B cell (primary cell): ENCODE results near the gene TENM3. TPM values are rescaled to one million over a fixed set of nuclear protein-coding genes. Genes with fewer than 3 reads are reported as not detected.

Experiments
- ATAC-seq: fragments of 200-7000 bp; cut with Tn5 transposase; one replicate; pipeline ENCODE4 v1.10.0; 2021; ENCODE audit warnings: low read depth, mild to moderate bottlenecking, moderate number of reproducible peaks, moderate library complexity
- CTCF ChIA-PET: fragments of 350-600 bp; sonication (Branson Sonifier 250); formaldehyde crosslinking; loops from one replicate; lab custom pipeline; 2021; ENCODE audit warnings: antibody characterized with exemption, inconsistent platforms; lab: Charles Lee
- POLR2A ChIA-PET: fragments of 350-600 bp; sonication (Branson Sonifier 250); formaldehyde crosslinking; loops from one replicate; lab custom pipeline; 2021; ENCODE audit warnings: antibody characterized with exemption; lab: Charles Lee
- DNase-seq: peaks from one replicate; pipeline ENCODE4 v3.0.0; 2013
- H2AFZ ChIP-seq: 2 replicates; pipeline ENCODE4 v1.6.1; 2012; ENCODE audit warnings: mild to moderate bottlenecking, low read depth, low read length; ENCODE audit not compliant: insufficient read depth, poor library complexity, severe bottlenecking
- H3K27ac ChIP-seq, 2 donors: 1 replicate in 1 of 2; 2 replicates in 1 of 2; pipeline ENCODE4 v1.5.1; 2012 to 2013; ENCODE audit warnings: low read length in 2 of 2, mild to moderate bottlenecking in 2 of 2, moderate library complexity in 1 of 2
- H3K27me3 ChIP-seq, 4 experiments: fragments of 200-600 bp in 1 of 4; sonication (generic) in 1 of 4; replicated peaks in 1 of 4; 1 replicate in 2 of 4; 2 replicates in 2 of 4; pipeline versions ENCODE4 v1.6.1 to v1.7.0; 2013 to 2016; ENCODE audit warnings: low read length in 3 of 4, mild to moderate bottlenecking in 2 of 4, mixed read lengths in 1 of 4, moderate library complexity in 1 of 4; ENCODE audit not compliant: insufficient read depth in 4 of 4, control insufficient read depth in 3 of 4; ENCODE audit errors: control extremely low read depth in 1 of 4
- H3K36me3 ChIP-seq, 2 experiments: replicated peaks in 1 of 2; 1 replicate in 1 of 2; 2 replicates in 1 of 2; pipeline versions ENCODE4 v1.6.1 to v1.7.1; 2013; ENCODE audit warnings: low read length in 1 of 2; ENCODE audit not compliant: insufficient read depth in 2 of 2, control insufficient read depth in 1 of 2; ENCODE audit errors: control extremely low read depth in 1 of 2, extremely low read depth in 1 of 2
- H3K4me1 ChIP-seq, 2 donors: fragments of 200-600 bp in 1 of 2; sonication (generic) in 1 of 2; 1 replicate in 1 of 2; 2 replicates in 1 of 2; pipeline versions ENCODE4 v1.5.1 to v1.6.1; 2013 to 2017; ENCODE audit warnings: low read length in 2 of 2; ENCODE audit not compliant: control insufficient read depth in 2 of 2, insufficient read depth in 2 of 2
- H3K4me2 ChIP-seq: replicated peaks from 2 replicates; pipeline ENCODE3; 2012; ENCODE audit warnings: mild to moderate bottlenecking, low read depth, low read length; ENCODE audit not compliant: poor library complexity, severe bottlenecking
- H3K4me3 ChIP-seq, 5 experiments: fragments of 200-600 bp in 1 of 5; sonication (generic) in 1 of 5; 1 replicate in 3 of 5; 2 replicates in 2 of 5; pipeline versions ENCODE4 v1.5.1 to v1.7.0; 2011 to 2016; ENCODE audit warnings: low read length in 4 of 5, mild to moderate bottlenecking in 4 of 5, low read depth in 2 of 5, control low read depth in 1 of 5, moderate library complexity in 1 of 5; ENCODE audit not compliant: insufficient read depth in 1 of 5; ENCODE audit errors: control extremely low read depth in 1 of 5, extremely low read depth in 1 of 5
- H3K79me2 ChIP-seq: fragments of 200-600 bp; sonication (generic); one replicate; pipeline ENCODE4 v1.6.0; 2016; ENCODE audit warnings: low read length; ENCODE audit not compliant: control insufficient read depth, insufficient read depth
- H3K9ac ChIP-seq: fragments of 200-600 bp; sonication (generic); 2 replicates; pipeline ENCODE4 v1.6.1; 2017; ENCODE audit warnings: mild to moderate bottlenecking, low read length, moderate library complexity
- H3K9me3 ChIP-seq, 3 donors: one replicate each; pipeline versions ENCODE4 v1.6.1 to v1.7.1; 2013; ENCODE audit warnings: low read length in 2 of 3; ENCODE audit not compliant: control insufficient read depth in 2 of 3, insufficient read depth in 1 of 3; ENCODE audit errors: control extremely low read depth in 1 of 3
- H4K20me1 ChIP-seq: 2 replicates; pipeline ENCODE4 v1.6.0; 2012; ENCODE audit warnings: mild to moderate bottlenecking, low read length; ENCODE audit not compliant: insufficient read depth, control insufficient read depth, poor library complexity, severe bottlenecking
- H3K27ac Mint-ChIP-seq: one replicate; pipeline ENCODE4 v1.8.0; 2021; ENCODE audit warnings: mixed read lengths
- H3K27me3 Mint-ChIP-seq: one replicate; pipeline ENCODE4 v1.8.0; 2021; ENCODE audit warnings: mixed read lengths
- H3K4me1 Mint-ChIP-seq: one replicate; pipeline ENCODE4 v1.8.0; 2021; ENCODE audit warnings: mixed read lengths
- H3K4me3 Mint-ChIP-seq: one replicate; pipeline ENCODE4 v1.8.0; 2021; ENCODE audit warnings: mixed read lengths
- H3K9me3 Mint-ChIP-seq: one replicate; pipeline ENCODE4 v1.8.0; 2022; ENCODE audit warnings: mixed read lengths; ENCODE audit not compliant: insufficient read depth
- CTCF ChIP-seq: fragments of 200-600 bp; IDR thresholded peaks from one replicate; pipeline ENCODE4 v1.8.0; 2022; ENCODE audit warnings: antibody characterized with exemption, mild to moderate bottlenecking
- EZH2 ChIP-seq: IDR thresholded peaks from 2 replicates; pipeline ENCODE4 v1.6.1; 2012; ENCODE audit warnings: borderline replicate concordance, low read depth, mild to moderate bottlenecking, moderate library complexity, low read length; ENCODE audit not compliant: insufficient read depth, poor library complexity, severe bottlenecking
- WGBS: methylation state at CpG from one replicate; pipeline ENCODE4 v1.1.5; 2013; ENCODE audit warnings: missing lambda C conversion rate; ENCODE audit not compliant: insufficient coverage; 5-methylcytosine and 5-hydroxymethylcytosine counted together
- intact Hi-C: fragments of 100-400 bp; cut with micrococcal nuclease; formaldehyde crosslinking; loops from one replicate; pipeline ENCODE4 v1.10.0; 2022
- polyA plus RNA-seq: library from polyadenylated mRNA; depleted of rRNA; stranded (reverse); fragments of >200 nt; gene quantifications from 2 replicates; pipeline ENCODE4 v1.2.3, GENCODE V29; 2012
- total RNA-seq, 2 donors: library from RNA; stranded (reverse); fragments of 120-200 nt in 1 of 2; gene quantifications; 1 replicate in 1 of 2; 2 replicates in 1 of 2; pipeline versions ENCODE4 v1.2.3 to v1.2.4, GENCODE V29; 2013 to 2022

The TENM3 gene
- total and polyA plus RNA-seq, 2 donors (not counting 1 experiment from before 2014, with no cell fraction given) = not detected

GRCh38 chr4:182491719-182492118, 248.5 kb downstream of the TENM3 start:
- intact Hi-C loops = no loop called here
- H4K20me1 ChIP-seq = no peaks in the 10 kb centered on the region
- no peak overlapping the region for H3K4me3 Mint-ChIP-seq
- no peaks in the 10 kb centered on the region for H3K27me3 ChIP-seq
- POLR2A ChIA-PET = no interaction called here
- H3K79me2 ChIP-seq = no peaks in the 10 kb centered on the region
- TF ChIP-seq EZH2 (no peak), CTCF (no peak)
- no peaks in the 10 kb centered on the region for H3K4me1 ChIP-seq
- no peak overlapping the region for H3K4me2 ChIP-seq
- no peak overlapping the region for H2AFZ ChIP-seq
- CTCF ChIA-PET = interaction anchor here (1.3 to 1.5 kb wide), 2 partner anchors 9 to 433 kb away, joined by 3 to 4 read pairs; no protein-coding TSS in a partner anchor
- DNase-seq = no peak
- H3K9me3 ChIP-seq = no peaks in the 10 kb centered on the region
- H3K27ac Mint-ChIP-seq = no peak overlapping the region
- H3K9ac ChIP-seq = no peak overlapping the region
- H3K36me3 ChIP-seq = no peaks in the 10 kb centered on the region
- peaks cover 16% of the 10 kb centered on the region for H3K27me3 Mint-ChIP-seq
- H3K27ac ChIP-seq = no peak overlapping the region
- H3K9me3 Mint-ChIP-seq = no peaks in the 10 kb centered on the region
- no peak overlapping the region for H3K4me3 ChIP-seq
- peaks cover 2% of the 10 kb centered on the region for H3K4me1 Mint-ChIP-seq
- ATAC-seq = no peak

GRCh38 chr4:182492423-182492822, 249.2 kb downstream of the TENM3 start:
- H3K27me3 Mint-ChIP-seq = peaks cover 16% of the 10 kb centered on the region
- no peak for DNase-seq
- H3K9me3 ChIP-seq = no peaks in the 10 kb centered on the region
- ChIA-PET CTCF (interaction anchor here (1.3 to 1.5 kb wide), 2 partner anchors 9 to 432 kb away, joined by 3 to 4 read pairs; no protein-coding TSS in a partner anchor), POLR2A (no interaction called here)
- H3K27ac ChIP-seq = no peak overlapping the region
- H3K4me1 ChIP-seq = no peaks in the 10 kb centered on the region
- no peak for ATAC-seq
- no peaks in the 10 kb centered on the region for H3K27me3 ChIP-seq
- intact Hi-C loops = no loop called here
- no peaks in the 10 kb centered on the region for H4K20me1 ChIP-seq
- H3K4me2 ChIP-seq = no peak overlapping the region
- TF ChIP-seq CTCF = no peak
- TF ChIP-seq EZH2 = no peak
- no peaks in the 10 kb centered on the region for H3K36me3 ChIP-seq
- H3K4me3 Mint-ChIP-seq = no peak overlapping the region
- no peak overlapping the region for H2AFZ ChIP-seq
- H3K27ac Mint-ChIP-seq = no peak overlapping the region
- H3K9ac ChIP-seq = no peak overlapping the region
- H3K4me1 Mint-ChIP-seq = peaks cover 2% of the 10 kb centered on the region
- no peaks in the 10 kb centered on the region for H3K9me3 Mint-ChIP-seq
- no peaks in the 10 kb centered on the region for H3K79me2 ChIP-seq
- WGBS = no CpG with 5 or more reads among the region's 3 CpGs
- H3K4me3 ChIP-seq = no peak overlapping the region
